HCT116 (cell line): Measurements from ENCODE around the gene ZCCHC24. TPM values are rescaled to one million over a fixed set of nuclear protein-coding genes. Genes with fewer than 3 reads are reported as not detected.

Experiments used
- ATAC-seq: fragments of 200-7000 bp; cut with Tn5 transposase; 2 replicates; pipeline ENCODE4 v1.9.1; 2020; ENCODE audit warnings: mild to moderate bottlenecking, moderate library complexity
- BruUV-seq: library from RNA; stranded (reverse); fragments of 400-500 nt; replicated peaks from 2 replicates; lab custom pipeline; 2021; lab: Mats Ljungman, UMichigan
- CTCF ChIA-PET: fragments of 300-600 bp; sonication (Branson Sonifier 250); formaldehyde crosslinking; loops from one replicate; lab custom pipeline; 2021; ENCODE audit warnings: antibody characterized with exemption; lab: Charles Lee
- POLR2A ChIA-PET: fragments of 300-600, 350-600 bp; sonication (Branson Sonifier 250); formaldehyde crosslinking; loops from one replicate; lab custom pipeline; 2021; ENCODE audit warnings: antibody characterized with exemption; lab: Charles Lee
- RAD21 ChIA-PET, 2 experiments: fragments of 300-600 bp; sonication (Branson Sonifier 250); formaldehyde crosslinking; loops; one replicate each; lab custom pipeline; 2023; ENCODE audit warnings: low total read pairs in 2 of 2; ENCODE audit not compliant: uncharacterized antibody in 2 of 2, unreplicated experiment in 2 of 2, low non-redundant PET in 1 of 2; lab: Charles Lee
- DNase-seq: peaks from one replicate; pipeline ENCODE4 v3.0.0-alpha.2; 2010; ENCODE audit warnings: low read depth, low spot score
- H2AFZ ChIP-seq: fragments of 200-600 bp; shearing (Covaris generic), sonication (generic); 2 replicates; pipeline ENCODE4 v1.6.1; 2017; ENCODE audit warnings: low read depth, mixed run types, mixed read lengths, antibody characterized with exemption, low read length; ENCODE audit not compliant: poor library complexity, severe bottlenecking
- H3K27ac ChIP-seq: 2 replicates; pipeline ENCODE4 v1.5.1; 2012; ENCODE audit warnings: low read depth, low read length
- H3K27me3 ChIP-seq: fragments of 200-600 bp; sonication (generic); 2 replicates; pipeline ENCODE4 v1.6.1; 2016; ENCODE audit warnings: mixed run types, low read length, mixed read lengths; ENCODE audit not compliant: insufficient read depth
- H3K36me3 ChIP-seq, 2 experiments: fragments of 200-500 bp in 1 of 2; fragments of 200-600 bp in 1 of 2; sonication (Bioruptor generic) in 1 of 2; sonication (generic) in 1 of 2; 2 replicates each; pipeline versions ENCODE4 v1.5.1 to v1.6.1; 2014 to 2016; ENCODE audit warnings: low read length in 2 of 2, inconsistent platforms in 1 of 2, mixed read lengths in 1 of 2, mixed run types in 1 of 2; ENCODE audit not compliant: insufficient read depth in 2 of 2, control insufficient read depth in 1 of 2
- H3K4me1 ChIP-seq, 2 experiments: fragments of 200-600 bp in 1 of 2; sonication (generic) in 1 of 2; 2 replicates each; pipeline versions ENCODE4 v1.5.1 to v1.6.1; 2012 to 2017; ENCODE audit warnings: low read length in 2 of 2, inconsistent platforms in 1 of 2, mild to moderate bottlenecking in 1 of 2, mixed read lengths in 1 of 2, mixed run types in 1 of 2, moderate library complexity in 1 of 2; ENCODE audit not compliant: insufficient read depth in 2 of 2, control insufficient read depth in 1 of 2
- H3K4me2 ChIP-seq: fragments of 200-600 bp; sonication (generic); 2 replicates; pipeline ENCODE4 v1.6.1; 2017; ENCODE audit warnings: mixed run types, low read length, mixed read lengths
- H3K4me3 ChIP-seq, 2 experiments: fragments of 200-600 bp in 1 of 2; sonication (generic) in 1 of 2; replicated peaks in 1 of 2; 2 replicates each; pipeline ENCODE4 v1.5.1; 2011 to 2016; ENCODE audit warnings: low read length in 2 of 2, control low read depth in 1 of 2, low read depth in 1 of 2, mild to moderate bottlenecking in 1 of 2, mixed read lengths in 1 of 2, mixed run types in 1 of 2
- H3K79me2 ChIP-seq: fragments of 200-600 bp; sonication (generic); 2 replicates; pipeline ENCODE4 v1.6.1; 2017; ENCODE audit warnings: mild to moderate bottlenecking, mixed run types, low read length, moderate library complexity, mixed read lengths; ENCODE audit not compliant: insufficient read depth
- H3K9ac ChIP-seq: fragments of 200-600 bp; sonication (generic); 2 replicates; pipeline ENCODE4 v1.6.1; 2016; ENCODE audit warnings: low read length, mixed read lengths
- H3K9me2 ChIP-seq: fragments of 200-600 bp; sonication (generic), shearing (Covaris generic); 2 replicates; pipeline ENCODE4 v1.6.1; 2017; ENCODE audit warnings: mixed run types, mild to moderate bottlenecking, moderate library complexity; ENCODE audit not compliant: insufficient read depth
- H3K9me3 ChIP-seq, 2 experiments: fragments of 200-500 bp in 1 of 2; fragments of 200-600 bp in 1 of 2; sonication (Bioruptor generic) in 1 of 2; sonication (generic) in 1 of 2; 2 replicates each; pipeline ENCODE4 v1.6.1; 2014 to 2017; ENCODE audit warnings: low read length in 2 of 2, mixed read lengths in 2 of 2, inconsistent platforms in 1 of 2, low read depth in 1 of 2, mild to moderate bottlenecking in 1 of 2, mixed run types in 1 of 2, moderate library complexity in 1 of 2; ENCODE audit not compliant: control insufficient read depth in 1 of 2, insufficient read depth in 1 of 2
- H4K20me1 ChIP-seq: fragments of 200-600 bp; sonication (generic), shearing (Covaris generic); 2 replicates; pipeline ENCODE4 v1.6.1; 2017; ENCODE audit warnings: mixed run types, mild to moderate bottlenecking, moderate library complexity; ENCODE audit not compliant: insufficient read depth
- EGR1 ChIP-seq: IDR thresholded peaks from 2 replicates; pipeline ENCODE4 v1.6.1; 2012; ENCODE audit warnings: low read depth
- ELF1 ChIP-seq: IDR thresholded peaks from 2 replicates; pipeline ENCODE4 v1.6.1; 2012; ENCODE audit warnings: low read depth, borderline replicate concordance
- EZH2 ChIP-seq: fragments of 200-600 bp; sonication (generic); IDR thresholded peaks from 2 replicates; pipeline ENCODE4 v1.6.1; 2017; ENCODE audit warnings: antibody characterized with exemption, mixed run types
- FOSL1 ChIP-seq: IDR thresholded peaks from 2 replicates; pipeline ENCODE4 v1.6.1; 2012; ENCODE audit warnings: low read depth
- POLR2AphosphoS5 ChIP-seq: IDR thresholded peaks from 2 replicates; pipeline ENCODE4 v1.6.1; 2011; ENCODE audit warnings: mild to moderate bottlenecking, low read depth, low read length, moderate library complexity
- REST ChIP-seq: IDR thresholded peaks from 2 replicates; pipeline ENCODE4 v1.6.1; 2012; ENCODE audit warnings: low read depth
- SIN3A ChIP-seq: IDR thresholded peaks from 2 replicates; pipeline ENCODE4 v1.6.1; 2012; ENCODE audit warnings: low read depth
- YY1 ChIP-seq: IDR thresholded peaks from 2 replicates; pipeline ENCODE4 v1.6.1; 2011; ENCODE audit warnings: low read length, low read depth, moderate library complexity, mild to moderate bottlenecking; ENCODE audit not compliant: insufficient replicate concordance; ENCODE audit errors: extremely low read depth
- ZBTB33 ChIP-seq: IDR thresholded peaks from 2 replicates; pipeline ENCODE4 v1.6.1; 2011; ENCODE audit warnings: mild to moderate bottlenecking, low read length, moderate library complexity; ENCODE audit not compliant: insufficient replicate concordance; ENCODE audit errors: extremely low read depth
- ZFX ChIP-seq: fragments of 450-650 bp; IDR thresholded peaks from 2 replicates; pipeline ENCODE4 v1.6.1; 2017
- intact Hi-C: fragments of 100-400 bp; cut with micrococcal nuclease; formaldehyde crosslinking; loops from 2 replicates; pipeline ENCODE4 v1.10.0; 2022
- total RNA-seq: library from RNA; stranded (reverse); gene quantifications from one replicate; pipeline ENCODE4 v1.2.1, GENCODE V29; 2021; ENCODE audit not compliant: unreplicated experiment

ZCCHC24 gene
- total RNA-seq, 1 experiment from 2014 or later: 7.0 TPM

- TF ChIP-seq ZBTB33 (no peak), SIN3A (no peak), EZH2 (no peak), YY1 (no peak), POLR2AphosphoS5 (no peak), ELF1 (no peak), ZFX (no peak), FOSL1 (no peak), REST (no peak)
Measured at GRCh38 chr10:79437111-79437814, 8.2 kb downstream of the ZCCHC24 start (continued).

- no peak overlapping the region for H3K4me2 ChIP-seq
- no peak overlapping the region for H2AFZ ChIP-seq
- H3K9me3 ChIP-seq: no peaks in the 10 kb centered on the region
- ChIA-PET CTCF (no interaction called here), POLR2A (no interaction called here), RAD21 (no interaction called here)
- intact Hi-C loops: no loop called here
- H3K36me3 ChIP-seq: no peaks in the 10 kb centered on the region
- H3K27me3 ChIP-seq: no peaks in the 10 kb centered on the region
- no TSS peak for BruUV-seq
- no peak overlapping the region for H3K9ac ChIP-seq
- no peaks in the 10 kb centered on the region for H3K9me2 ChIP-seq
- no peaks in the 10 kb centered on the region for H3K79me2 ChIP-seq
- ATAC-seq (no peak), DNase-seq (no peak)
- H4K20me1 ChIP-seq: no peaks in the 10 kb centered on the region
- no peak for TF ChIP-seq EGR1
- no peak for TF ChIP-seq ZBTB33
- TF ChIP-seq FOSL1: no peak
- no peak overlapping the region for H3K27ac ChIP-seq
- H3K4me3 ChIP-seq: no peak overlapping the region
- peaks cover 0 to 34% of the 10 kb centered on the region in 2 experiments; a peak in 2 of 4 replicates for H3K4me1 ChIP-seq
Measured at GRCh38 chr10:79436850-79437103, 8.6 kb downstream of the ZCCHC24 start.
